OCI-LY3 (cell line): Measurements from ENCODE around the gene CPXM2.

Source experiments
- EZH2phosphoT487 ChIP-seq: fragments of 200-600 bp; shearing (Covaris generic); IDR thresholded peaks from 2 replicates; pipeline ENCODE4 v1.6.1; 2018; ENCODE audit warnings: antibody characterized with exemption, mixed run types, low read depth
- TF ChIP-seq, protein P1 (sequence below): fragments of 200-600, 300-600 bp; sonication (generic); IDR thresholded peaks from 2 replicates; pipeline ENCODE4 v1.5.1; 2014; ENCODE audit warnings: antibody characterized with exemption, low read length, low read depth

DNA sequence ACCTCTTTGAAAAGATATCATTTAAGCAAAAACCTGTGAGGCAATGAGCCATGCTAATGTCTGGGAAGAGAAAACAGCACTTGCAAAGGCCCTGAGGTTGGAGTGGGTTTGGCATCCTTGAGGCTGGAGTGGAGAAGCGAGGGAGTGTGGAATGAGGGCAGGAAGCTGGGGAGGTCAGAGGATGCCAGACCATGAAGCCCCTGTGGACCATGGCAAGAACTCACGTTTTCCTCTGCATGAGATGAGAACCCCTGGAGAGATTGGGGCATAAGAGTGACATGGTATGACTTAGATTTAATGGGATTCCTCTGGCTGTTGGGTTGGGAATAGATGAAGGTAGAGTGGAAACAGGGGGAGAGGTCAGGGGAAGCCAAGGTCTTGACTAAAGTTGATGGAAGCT, 176.1 kb downstream of the CPXM2 start:
- TF ChIP-seq, protein P1, sequence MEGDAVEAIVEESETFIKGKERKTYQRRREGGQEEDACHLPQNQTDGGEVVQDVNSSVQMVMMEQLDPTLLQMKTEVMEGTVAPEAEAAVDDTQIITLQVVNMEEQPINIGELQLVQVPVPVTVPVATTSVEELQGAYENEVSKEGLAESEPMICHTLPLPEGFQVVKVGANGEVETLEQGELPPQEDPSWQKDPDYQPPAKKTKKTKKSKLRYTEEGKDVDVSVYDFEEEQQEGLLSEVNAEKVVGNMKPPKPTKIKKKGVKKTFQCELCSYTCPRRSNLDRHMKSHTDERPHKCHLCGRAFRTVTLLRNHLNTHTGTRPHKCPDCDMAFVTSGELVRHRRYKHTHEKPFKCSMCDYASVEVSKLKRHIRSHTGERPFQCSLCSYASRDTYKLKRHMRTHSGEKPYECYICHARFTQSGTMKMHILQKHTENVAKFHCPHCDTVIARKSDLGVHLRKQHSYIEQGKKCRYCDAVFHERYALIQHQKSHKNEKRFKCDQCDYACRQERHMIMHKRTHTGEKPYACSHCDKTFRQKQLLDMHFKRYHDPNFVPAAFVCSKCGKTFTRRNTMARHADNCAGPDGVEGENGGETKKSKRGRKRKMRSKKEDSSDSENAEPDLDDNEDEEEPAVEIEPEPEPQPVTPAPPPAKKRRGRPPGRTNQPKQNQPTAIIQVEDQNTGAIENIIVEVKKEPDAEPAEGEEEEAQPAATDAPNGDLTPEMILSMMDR: no peak
- no peak for TF ChIP-seq EZH2phosphoT487
